SK-N-DZ (cell line): Measurements from ENCODE around the gene NT5C3B.
A peak's percentile ranks its signal among the peaks of the same experiment; 100 is the strongest.
"Not testable (repeated sequence)": the region's sequence is repeated elsewhere in the genome, so short reads cannot be mapped to it uniquely, and the experiment has no call there.

Experiments used
- DNase-seq: peaks from one replicate; pipeline ENCODE4 v3.0.0-alpha.2; 2015; ENCODE audit warnings: low spot score
- small RNA-seq, 2 experiments: library from RNA; depleted of rRNA; stranded (forward); fragments of <200 nt; gene quantifications; one replicate each; pipeline ENCODE3, GENCODE V24; 2014

The NT5C3B gene

GRCh38 chr17:41785091-41785858 is 50.8 kb downstream of the NT5C3B start:
- DNase-seq: peak; percentile 64

GRCh38 chr17:41784207-41784744 is 51.8 kb downstream of the NT5C3B start:
- peak; percentile 48 for DNase-seq

GRCh38 chr17:41782142-41782541 is 53.9 kb downstream of the NT5C3B start:
- DNase-seq: no peak

- DNase-seq: peak; percentile 45
Measured at GRCh38 chr17:41781404-41782110, 54.5 kb downstream of the NT5C3B start.

- no peak for DNase-seq
Measured at GRCh38 chr17:41779954-41780353, 56.1 kb downstream of the NT5C3B start.

GRCh38 chr17:41777574-41778188 is 58.4 kb downstream of the NT5C3B start:
- no peak for DNase-seq

GRCh38 chr17:41777157-41777573 is 58.9 kb downstream of the NT5C3B start:
- peak; percentile 60 for DNase-seq

- not testable (repeated sequence) for DNase-seq
Measured at GRCh38 chr17:41776262-41776900, 59.7 kb downstream of the NT5C3B start.

GRCh38 chr17:41775394-41776226 is 60.4 kb downstream of the NT5C3B start:
- DNase-seq: no peak

Small RNAs within 50 kb of the gene (small RNA-seq; reads per million reads assigned to genes)
- gene AC125257.2: 0 reads per million in 2 experiments
